HG02623 (cell line): ENCODE measurements around the gene LRRC46.

Experiments used
- ATAC-seq: cut with Tn5 transposase; IDR thresholded peaks from one replicate; pipeline ENCODE4 v1.9.1; 2021; ENCODE audit warnings: moderate library complexity; ENCODE audit not compliant: unreplicated experiment

The LRRC46 gene

GRCh38 chr17:47831003-47831933 lies at the start of gene LRRC46, which contains the start of gene MRPL10:
LRRC46 (plus strand) TSS chr17:47831670; CDS start chr17:47831990, 320 bp downstream.
MRPL10 (minus strand) TSS chr17:47831541; CDS start chr17:47831511, 30 bp downstream.
- ATAC-seq = peak; percentile 91

GRCh38 chr17:47785538-47786123 lies 45.8 kb upstream of the LRRC46 start:
- ATAC-seq = no peak

GRCh38 chr17:47789611-47790561 lies 41.6 kb upstream of the LRRC46 start:
- no peak for ATAC-seq

- no peak for ATAC-seq
Measured at GRCh38 chr17:47791025-47791424, 40.4 kb upstream of the LRRC46 start.

- ATAC-seq = no peak
Measured at GRCh38 chr17:47792457-47792856, 39.0 kb upstream of the LRRC46 start.

- no peak for ATAC-seq
Measured at GRCh38 chr17:47792979-47793378, 38.5 kb upstream of the LRRC46 start.

- ATAC-seq = no peak
Measured at GRCh38 chr17:47797797-47798196, 33.7 kb upstream of the LRRC46 start.

- ATAC-seq = no peak
Measured at GRCh38 chr17:47800686-47801085, 30.8 kb upstream of the LRRC46 start.

- ATAC-seq = no peak
Measured at GRCh38 chr17:47801176-47801765, 30.2 kb upstream of the LRRC46 start.

- ATAC-seq = no peak
Measured at GRCh38 chr17:47801906-47802305, 29.6 kb upstream of the LRRC46 start.

GRCh38 chr17:47802341-47803022 lies 29.0 kb upstream of the LRRC46 start:
- no peak for ATAC-seq

- ATAC-seq = no peak
Measured at GRCh38 chr17:47803201-47803600, 28.3 kb upstream of the LRRC46 start.

GRCh38 chr17:47803751-47804150 lies 27.7 kb upstream of the LRRC46 start:
- ATAC-seq = no peak

- ATAC-seq = no peak
Measured at GRCh38 chr17:47804461-47804860, 27.0 kb upstream of the LRRC46 start.

GRCh38 chr17:47806026-47806912 lies 25.2 kb upstream of the LRRC46 start:
- no peak for ATAC-seq

- no peak for ATAC-seq
Measured at GRCh38 chr17:47806913-47807255, 24.6 kb upstream of the LRRC46 start.

GRCh38 chr17:47807421-47807820 lies 24.0 kb upstream of the LRRC46 start:
- no peak for ATAC-seq

GRCh38 chr17:47808036-47808829 lies 23.2 kb upstream of the LRRC46 start:
- ATAC-seq = no peak
